ENCODE results near the gene KCNH4. TPM values are rescaled to one million over a fixed set of nuclear protein-coding genes. Genes with fewer than 3 reads are reported as not detected.

The KCNH4 gene
- total and polyA plus RNA-seq, 2 of the 13 experiments (the other 11 are each of a cell fraction or from before 2014, with no cell fraction given) = 0.01 to 0.09 TPM

DNA sequence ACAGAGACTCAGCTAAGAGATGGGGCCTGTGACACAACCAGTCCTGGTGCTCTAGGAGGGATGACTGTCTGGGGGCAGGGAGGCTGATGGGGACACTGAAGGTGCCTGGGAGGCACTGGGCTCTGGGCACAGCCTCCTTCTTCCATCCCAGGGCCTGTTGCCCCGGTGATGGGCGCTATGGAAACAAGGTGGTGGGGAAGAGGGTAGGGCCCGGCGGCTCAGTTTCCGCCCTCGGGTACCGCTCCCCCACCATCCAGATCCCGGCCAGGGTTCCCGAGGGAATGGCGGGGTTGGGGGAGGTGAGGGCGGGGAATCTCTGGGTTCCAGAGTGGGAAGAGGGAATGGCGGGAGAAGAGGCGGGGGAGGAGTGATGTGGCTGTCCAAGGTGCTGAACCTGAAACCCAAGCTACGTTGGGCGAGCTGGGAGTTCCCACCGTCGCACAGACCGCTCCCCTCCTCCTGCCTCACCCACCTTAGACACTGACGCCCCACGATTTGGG, 981 bp downstream of the KCNH4 start (continued):
- TF ChIP-seq, protein P1, sequence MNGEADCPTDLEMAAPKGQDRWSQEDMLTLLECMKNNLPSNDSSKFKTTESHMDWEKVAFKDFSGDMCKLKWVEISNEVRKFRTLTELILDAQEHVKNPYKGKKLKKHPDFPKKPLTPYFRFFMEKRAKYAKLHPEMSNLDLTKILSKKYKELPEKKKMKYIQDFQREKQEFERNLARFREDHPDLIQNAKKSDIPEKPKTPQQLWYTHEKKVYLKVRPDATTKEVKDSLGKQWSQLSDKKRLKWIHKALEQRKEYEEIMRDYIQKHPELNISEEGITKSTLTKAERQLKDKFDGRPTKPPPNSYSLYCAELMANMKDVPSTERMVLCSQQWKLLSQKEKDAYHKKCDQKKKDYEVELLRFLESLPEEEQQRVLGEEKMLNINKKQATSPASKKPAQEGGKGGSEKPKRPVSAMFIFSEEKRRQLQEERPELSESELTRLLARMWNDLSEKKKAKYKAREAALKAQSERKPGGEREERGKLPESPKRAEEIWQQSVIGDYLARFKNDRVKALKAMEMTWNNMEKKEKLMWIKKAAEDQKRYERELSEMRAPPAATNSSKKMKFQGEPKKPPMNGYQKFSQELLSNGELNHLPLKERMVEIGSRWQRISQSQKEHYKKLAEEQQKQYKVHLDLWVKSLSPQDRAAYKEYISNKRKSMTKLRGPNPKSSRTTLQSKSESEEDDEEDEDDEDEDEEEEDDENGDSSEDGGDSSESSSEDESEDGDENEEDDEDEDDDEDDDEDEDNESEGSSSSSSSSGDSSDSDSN (CRISPR knock-in tag; IDR thresholded peaks at IDR 0.05) = no peak
- TF ChIP-seq MAFK (conservative IDR thresholded peaks at IDR 0.05 in 1 of 2, IDR thresholded peaks at IDR 0.05 in 1 of 2; ENCODE audit: low read length in 2 of 2) (no peak), SAFB2 (CRISPR knock-in tag; IDR thresholded peaks at IDR 0.05; ENCODE audit: borderline replicate concordance, low read depth) (no peak), RNF2 (conservative IDR thresholded peaks at IDR 0.05; ENCODE audit: low read depth) (no peak), SOX6 (IDR thresholded peaks at IDR 0.05) (no peak), SOX6 (CRISPR knock-in tag; IDR thresholded peaks at IDR 0.05) (no peak), ISX (CRISPR knock-in tag; conservative IDR thresholded peaks at IDR 0.05) (peak; percentile 93), ZBTB21 (CRISPR knock-in tag; IDR thresholded peaks at IDR 0.05) (peak; percentile 60; the same call in 1 of the 2 replicates), ZNF350 (CRISPR knock-in tag; IDR thresholded peaks at IDR 0.05; ENCODE audit: borderline replicate concordance, low read depth) (no peak), ZNF644 (CRISPR knock-in tag; IDR thresholded peaks at IDR 0.05; ENCODE audit: low read depth) (peak; percentile 82), PHF21A (CRISPR knock-in tag; IDR thresholded peaks at IDR 0.05) (no peak)
- TF ChIP-seq, protein P2, sequence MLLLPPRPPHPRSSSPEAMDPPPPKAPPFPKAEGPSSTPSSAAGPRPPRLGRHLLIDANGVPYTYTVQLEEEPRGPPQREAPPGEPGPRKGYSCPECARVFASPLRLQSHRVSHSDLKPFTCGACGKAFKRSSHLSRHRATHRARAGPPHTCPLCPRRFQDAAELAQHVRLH (CRISPR knock-in tag; IDR thresholded peaks at IDR 0.05; ENCODE audit: borderline replicate concordance, low read depth) = peak; percentile 98
- TF ChIP-seq, protein P3, sequence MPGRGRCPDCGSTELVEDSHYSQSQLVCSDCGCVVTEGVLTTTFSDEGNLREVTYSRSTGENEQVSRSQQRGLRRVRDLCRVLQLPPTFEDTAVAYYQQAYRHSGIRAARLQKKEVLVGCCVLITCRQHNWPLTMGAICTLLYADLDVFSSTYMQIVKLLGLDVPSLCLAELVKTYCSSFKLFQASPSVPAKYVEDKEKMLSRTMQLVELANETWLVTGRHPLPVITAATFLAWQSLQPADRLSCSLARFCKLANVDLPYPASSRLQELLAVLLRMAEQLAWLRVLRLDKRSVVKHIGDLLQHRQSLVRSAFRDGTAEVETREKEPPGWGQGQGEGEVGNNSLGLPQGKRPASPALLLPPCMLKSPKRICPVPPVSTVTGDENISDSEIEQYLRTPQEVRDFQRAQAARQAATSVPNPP (CRISPR knock-in tag; IDR thresholded peaks at IDR 0.05) = no peak
- TF ChIP-seq, protein P4, sequence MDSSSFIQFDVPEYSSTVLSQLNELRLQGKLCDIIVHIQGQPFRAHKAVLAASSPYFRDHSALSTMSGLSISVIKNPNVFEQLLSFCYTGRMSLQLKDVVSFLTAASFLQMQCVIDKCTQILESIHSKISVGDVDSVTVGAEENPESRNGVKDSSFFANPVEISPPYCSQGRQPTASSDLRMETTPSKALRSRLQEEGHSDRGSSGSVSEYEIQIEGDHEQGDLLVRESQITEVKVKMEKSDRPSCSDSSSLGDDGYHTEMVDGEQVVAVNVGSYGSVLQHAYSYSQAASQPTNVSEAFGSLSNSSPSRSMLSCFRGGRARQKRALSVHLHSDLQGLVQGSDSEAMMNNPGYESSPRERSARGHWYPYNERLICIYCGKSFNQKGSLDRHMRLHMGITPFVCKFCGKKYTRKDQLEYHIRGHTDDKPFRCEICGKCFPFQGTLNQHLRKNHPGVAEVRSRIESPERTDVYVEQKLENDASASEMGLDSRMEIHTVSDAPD (CRISPR knock-in tag; IDR thresholded peaks at IDR 0.05) = no peak
- TF ChIP-seq, protein P5, sequence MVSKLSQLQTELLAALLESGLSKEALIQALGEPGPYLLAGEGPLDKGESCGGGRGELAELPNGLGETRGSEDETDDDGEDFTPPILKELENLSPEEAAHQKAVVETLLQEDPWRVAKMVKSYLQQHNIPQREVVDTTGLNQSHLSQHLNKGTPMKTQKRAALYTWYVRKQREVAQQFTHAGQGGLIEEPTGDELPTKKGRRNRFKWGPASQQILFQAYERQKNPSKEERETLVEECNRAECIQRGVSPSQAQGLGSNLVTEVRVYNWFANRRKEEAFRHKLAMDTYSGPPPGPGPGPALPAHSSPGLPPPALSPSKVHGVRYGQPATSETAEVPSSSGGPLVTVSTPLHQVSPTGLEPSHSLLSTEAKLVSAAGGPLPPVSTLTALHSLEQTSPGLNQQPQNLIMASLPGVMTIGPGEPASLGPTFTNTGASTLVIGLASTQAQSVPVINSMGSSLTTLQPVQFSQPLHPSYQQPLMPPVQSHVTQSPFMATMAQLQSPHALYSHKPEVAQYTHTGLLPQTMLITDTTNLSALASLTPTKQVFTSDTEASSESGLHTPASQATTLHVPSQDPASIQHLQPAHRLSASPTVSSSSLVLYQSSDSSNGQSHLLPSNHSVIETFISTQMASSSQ (IDR thresholded peaks at IDR 0.05; ENCODE audit: low read depth) = no peak
- TF ChIP-seq, protein P5 (CRISPR knock-in tag; IDR thresholded peaks at IDR 0.05; ENCODE audit: borderline replicate concordance) = 0 out of 2 replicates have a peak, but pooled peaks have one; percentile 47

All from HepG2 (cell line).